MM.1S (cell line): ENCODE data around the gene BANP.

Experiments
- DNase-seq: peaks from one replicate; pipeline ENCODE4 v3.0.0-alpha.2; 2015
- H2AFZ ChIP-seq: fragments of 300-600 bp; sonication (generic); 2 replicates; pipeline ENCODE4 v1.6.0; 2016; ENCODE audit warnings: antibody characterized with exemption, low read length
- H3F3A ChIP-seq: fragments of 300-600 bp; sonication (generic); 2 replicates; pipeline ENCODE4 v1.6.1; 2016; ENCODE audit warnings: mild to moderate bottlenecking, antibody characterized with exemption, low read length, moderate library complexity, mixed read lengths; ENCODE audit not compliant: insufficient read depth
- H3K27ac ChIP-seq: fragments of 300-600 bp; sonication (generic); 2 replicates; pipeline ENCODE4 v1.5.1; 2016; ENCODE audit warnings: mild to moderate bottlenecking, low read length
- H3K27me3 ChIP-seq: fragments of 300-600 bp; sonication (generic); replicated peaks from 2 replicates; pipeline ENCODE4 v1.6.0; 2016; ENCODE audit warnings: low read length; ENCODE audit not compliant: insufficient read depth
- H3K36me3 ChIP-seq: fragments of 300-600 bp; sonication (generic); replicated peaks from 2 replicates; pipeline ENCODE4 v1.6.1; 2016; ENCODE audit warnings: mild to moderate bottlenecking, low read length, mixed read lengths; ENCODE audit not compliant: insufficient read depth
- H3K4me1 ChIP-seq: fragments of 300-600 bp; sonication (generic); 2 replicates; pipeline ENCODE4 v1.6.1; 2016; ENCODE audit warnings: low read length, mixed read lengths
- H3K4me2 ChIP-seq: fragments of 300-600 bp; sonication (generic); 2 replicates; pipeline ENCODE4 v1.6.0; 2016; ENCODE audit warnings: low read depth, low read length
- H3K4me3 ChIP-seq: fragments of 300-600 bp; sonication (generic); 2 replicates; pipeline ENCODE4 v1.5.1; 2016; ENCODE audit warnings: low read length, mixed read lengths
- H3K79me2 ChIP-seq: fragments of 300-600 bp; sonication (generic); 2 replicates; pipeline ENCODE4 v1.6.1; 2016; ENCODE audit warnings: mixed run types, low read length, mixed read lengths
- H3K9ac ChIP-seq: fragments of 300-600 bp; sonication (generic); 2 replicates; pipeline ENCODE4 v1.6.1; 2016; ENCODE audit warnings: low read length, mixed read lengths
- H3K9me2 ChIP-seq: fragments of 300-600 bp; sonication (generic); replicated peaks from 2 replicates; pipeline ENCODE4 v1.6.1; 2016; ENCODE audit warnings: mild to moderate bottlenecking, low read length, mixed read lengths; ENCODE audit not compliant: insufficient read depth
- H3K9me3 ChIP-seq: fragments of 300-600 bp; sonication (generic); replicated peaks from 2 replicates; pipeline ENCODE4 v1.6.1; 2016; ENCODE audit warnings: mild to moderate bottlenecking, low read length, mixed read lengths; ENCODE audit not compliant: insufficient read depth
- H4K20me1 ChIP-seq: fragments of 300-600 bp; sonication (generic); 2 replicates; pipeline ENCODE4 v1.6.1; 2016; ENCODE audit warnings: mild to moderate bottlenecking, low read length, moderate library complexity, mixed read lengths; ENCODE audit not compliant: insufficient read depth
- CTCF ChIP-seq: fragments of 300-600 bp; sonication (generic); IDR thresholded peaks from 2 replicates; pipeline ENCODE4 v1.5.1; 2016; ENCODE audit warnings: antibody characterized with exemption, low read length, mixed read lengths
- EZH2 ChIP-seq: fragments of 300-600 bp; sonication (generic); optimal IDR thresholded peaks from 2 replicates; pipeline ENCODE3; 2017; ENCODE audit warnings: low read depth, mild to moderate bottlenecking, antibody characterized with exemption, low read length, mixed read lengths
- EZH2phosphoT487 ChIP-seq: fragments of 300-600 bp; sonication (generic); IDR thresholded peaks from 2 replicates; pipeline ENCODE4 v1.6.1; 2018; ENCODE audit warnings: antibody characterized with exemption, low read length

The BANP gene

GRCh38 chr16:88062341-88063210, 111.3 kb downstream of the BANP start:
- no peak overlapping the region for H3K4me3 ChIP-seq
- no peaks in the 10 kb centered on the region for H3K9me3 ChIP-seq
- TF ChIP-seq EZH2phosphoT487 (no peak), EZH2 (no peak), CTCF (no peak)
- no peak overlapping the region for H3K27ac ChIP-seq
- no peaks in the 10 kb centered on the region for H4K20me1 ChIP-seq
- no peak overlapping the region for H3K9ac ChIP-seq
- H3K79me2 ChIP-seq = no peaks in the 10 kb centered on the region
- no peaks in the 10 kb centered on the region for H3K27me3 ChIP-seq
- DNase-seq = no peak
- no peaks in the 10 kb centered on the region for H3K36me3 ChIP-seq
- H3K4me1 ChIP-seq = no peaks in the 10 kb centered on the region
- H3F3A ChIP-seq = no peaks in the 10 kb centered on the region
- H3K4me2 ChIP-seq = no peak overlapping the region
- no peak overlapping the region for H2AFZ ChIP-seq
- H3K9me2 ChIP-seq = no peaks in the 10 kb centered on the region

GRCh38 chr16:88063211-88063773, 112.1 kb downstream of the BANP start:
- Histone ChIP-seq H3K4me3 (no peak overlapping the region), H3K4me2 (no peak overlapping the region), H3K79me2 (no peaks in the 10 kb centered on the region), H3F3A (peaks cover 1% of the 10 kb centered on the region; the same call in 1 of the 2 replicates), H3K9ac (no peak overlapping the region), H3K36me3 (no peaks in the 10 kb centered on the region), H3K4me1 (peaks cover 3% of the 10 kb centered on the region; the same call in 1 of the 2 replicates), H4K20me1 (no peaks in the 10 kb centered on the region), H3K9me2 (no peaks in the 10 kb centered on the region), H3K9me3 (no peaks in the 10 kb centered on the region), H2AFZ (no peak overlapping the region), H3K27me3 (no peaks in the 10 kb centered on the region), H3K27ac (no peak overlapping the region)
- no peak for DNase-seq
- TF ChIP-seq EZH2phosphoT487 (no peak), CTCF (no peak), EZH2 (no peak)

GRCh38 chr16:88064011-88064888, 113.0 kb downstream of the BANP start:
- no peak overlapping the region for H3K9ac ChIP-seq
- no peak overlapping the region for H3K4me2 ChIP-seq
- no peaks in the 10 kb centered on the region for H3K36me3 ChIP-seq

More at GRCh38 chr16:88064011-88064888, 113.0 kb downstream of the BANP start:
- Histone ChIP-seq H3K9me2 (no peaks in the 10 kb centered on the region), H3F3A (peaks cover 8% of the 10 kb centered on the region; the same call in 1 of the 2 replicates), H3K9me3 (no peaks in the 10 kb centered on the region), H3K27me3 (no peaks in the 10 kb centered on the region), H3K27ac (no peak overlapping the region), H4K20me1 (no peaks in the 10 kb centered on the region), H3K4me1 (peaks cover 6% of the 10 kb centered on the region; the same call in 1 of the 2 replicates), H3K4me3 (no peak overlapping the region), H2AFZ (no peak overlapping the region), H3K79me2 (no peaks in the 10 kb centered on the region)
- DNase-seq = no peak
- TF ChIP-seq CTCF = no peak
- no peak for TF ChIP-seq EZH2phosphoT487
- no peak for TF ChIP-seq EZH2
